IMR-90 (cell line): Measurements from ENCODE around the gene OLFM4. TPM values are rescaled to one million over a fixed set of nuclear protein-coding genes. Genes with fewer than 3 reads are reported as not detected.

Experiments
- ATAC-seq: fragments of 200-7000 bp; cut with Tn5 transposase; 2 replicates; pipeline ENCODE4 v1.9.1; 2020; ENCODE audit warnings: low read depth, mild to moderate bottlenecking, moderate library complexity
- BruUV-seq: library from RNA; stranded (reverse); fragments of 400-500 nt; replicated peaks from 2 replicates; lab custom pipeline; 2021; lab: Mats Ljungman, UMichigan
- CTCF ChIA-PET: fragments of 300-600 bp; formaldehyde crosslinking; extraction: SDS; loops from one replicate; lab custom pipeline; 2021; ENCODE audit warnings: antibody characterized with exemption; lab: Yijun Ruan, JAX
- POLR2A ChIA-PET: fragments of 300-600 bp; sonication (Branson Sonifier 250); formaldehyde crosslinking; loops from one replicate; lab custom pipeline; 2022; ENCODE audit warnings: antibody characterized with exemption; ENCODE audit not compliant: unreplicated experiment; lab: Charles Lee
- DNase-seq: peaks from one replicate; pipeline ENCODE4 v3.0.0; 2013
- H2AFZ ChIP-seq: replicated peaks from 2 replicates; pipeline ENCODE3; 2013; ENCODE audit warnings: low read length, mild to moderate bottlenecking; ENCODE audit not compliant: poor library complexity
- H2AK5ac ChIP-seq: 2 replicates; pipeline ENCODE4 v1.6.1; 2013; ENCODE audit warnings: low read depth, low read length, inconsistent platforms
- H2AK9ac ChIP-seq: replicated peaks from 2 replicates; pipeline ENCODE3; 2013; ENCODE audit warnings: mild to moderate bottlenecking, low read depth, low read length, moderate library complexity; ENCODE audit not compliant: poor library complexity
- H2BK120ac ChIP-seq: 2 replicates; pipeline ENCODE4 v1.6.1; 2013; ENCODE audit warnings: low read depth, low read length, inconsistent platforms
- H2BK15ac ChIP-seq: 3 replicates; pipeline ENCODE4 v1.6.1; 2013; ENCODE audit warnings: low read depth, low read length, inconsistent platforms
- H2BK20ac ChIP-seq: 2 replicates; pipeline ENCODE4 v1.6.1; 2013; ENCODE audit warnings: low read depth, mild to moderate bottlenecking, inconsistent platforms, low read length, moderate library complexity
- H2BK5ac ChIP-seq: 2 replicates; pipeline ENCODE4 v1.6.1; 2013; ENCODE audit warnings: mild to moderate bottlenecking, low read depth, low read length, inconsistent platforms; ENCODE audit not compliant: poor library complexity, severe bottlenecking
- H3K14ac ChIP-seq: replicated peaks from 2 replicates; pipeline ENCODE4 v1.6.1; 2013; ENCODE audit warnings: low read depth, low read length, inconsistent platforms
- H3K18ac ChIP-seq: 2 replicates; pipeline ENCODE4 v1.6.1; 2013; ENCODE audit warnings: low read depth, low read length, control low read depth
- H3K23ac ChIP-seq: 2 replicates; pipeline ENCODE4 v1.6.1; 2013; ENCODE audit warnings: low read depth, low read length, inconsistent platforms
- H3K27ac ChIP-seq: 2 replicates; pipeline ENCODE4 v1.5.1; 2013; ENCODE audit warnings: mild to moderate bottlenecking, control low read depth, low read length; ENCODE audit not compliant: insufficient read depth
- H3K27me3 ChIP-seq: 2 replicates; pipeline ENCODE4 v1.6.1; 2013; ENCODE audit warnings: low read length; ENCODE audit not compliant: control insufficient read depth, insufficient read depth
- H3K36me3 ChIP-seq: 2 replicates; pipeline ENCODE4 v1.6.1; 2013; ENCODE audit warnings: low read length, mixed read lengths; ENCODE audit not compliant: control insufficient read depth, insufficient read depth
- H3K4ac ChIP-seq: 2 replicates; pipeline ENCODE4 v1.6.1; 2013; ENCODE audit warnings: low read depth, low read length, inconsistent platforms
- H3K4me1 ChIP-seq: 2 replicates; pipeline ENCODE4 v1.6.1; 2013; ENCODE audit warnings: low read length, mixed read lengths; ENCODE audit not compliant: control insufficient read depth, insufficient read depth
- H3K4me2 ChIP-seq: 2 replicates; pipeline ENCODE4 v1.6.1; 2013; ENCODE audit warnings: low read depth, mild to moderate bottlenecking, control low read depth, low read length, moderate library complexity
- H3K4me3 ChIP-seq: 2 replicates; pipeline ENCODE4 v1.5.1; 2013; ENCODE audit warnings: low read depth, mild to moderate bottlenecking, control low read depth, low read length, moderate library complexity; ENCODE audit not compliant: insufficient read depth
- H3K56ac ChIP-seq: 2 replicates; pipeline ENCODE4 v1.6.1; 2013; ENCODE audit warnings: low read length, inconsistent platforms; ENCODE audit not compliant: insufficient read depth; ENCODE audit errors: extremely low read depth
- H3K79me1 ChIP-seq, 2 experiments: 2 replicates each; pipeline ENCODE4 v1.6.1; 2013; ENCODE audit warnings: low read length in 2 of 2, inconsistent platforms in 1 of 2, low read depth in 1 of 2
- H3K9ac ChIP-seq: 2 replicates; pipeline ENCODE4 v1.6.1; 2013; ENCODE audit warnings: low read depth, low read length, control low read depth
- H3K9me1 ChIP-seq: 2 replicates; pipeline ENCODE4 v1.6.1; 2013; ENCODE audit warnings: low read length, inconsistent platforms; ENCODE audit not compliant: insufficient read depth
- H3K9me3 ChIP-seq: 2 replicates; pipeline ENCODE4 v1.6.1; 2013; ENCODE audit warnings: low read length; ENCODE audit not compliant: control insufficient read depth, insufficient read depth
- H4K20me1 ChIP-seq: 2 replicates; pipeline ENCODE4 v1.6.1; 2013; ENCODE audit warnings: low read length, inconsistent platforms; ENCODE audit not compliant: insufficient read depth
- H4K5ac ChIP-seq: 2 replicates; pipeline ENCODE4 v1.6.1; 2013; ENCODE audit warnings: mild to moderate bottlenecking, low read depth, low read length, control low read depth
- H4K8ac ChIP-seq, 2 experiments: 2 replicates each; pipeline ENCODE4 v1.6.1; 2013; ENCODE audit warnings: low read depth in 2 of 2, low read length in 2 of 2, control low read depth in 1 of 2, inconsistent platforms in 1 of 2
- H4K91ac ChIP-seq: 2 replicates; pipeline ENCODE4 v1.6.1; 2013; ENCODE audit warnings: low read depth, low read length, inconsistent platforms; ENCODE audit not compliant: insufficient read depth
- CEBPB ChIP-seq: IDR thresholded peaks from 2 replicates; pipeline ENCODE4 v1.6.1; 2012; ENCODE audit warnings: low read depth, low read length, improper control_type of control experiment
- NFE2L2 ChIP-seq: fragments of 150-350 bp; IDR thresholded peaks from 2 replicates; pipeline ENCODE4 v1.6.1; 2016; ENCODE audit warnings: low read depth, mild to moderate bottlenecking, low read length
- SMC3 ChIP-seq: fragments of 150-350 bp; IDR thresholded peaks from 2 replicates; pipeline ENCODE4 v1.6.1; 2016; ENCODE audit warnings: low read depth, mild to moderate bottlenecking, antibody characterized with exemption, low read length, moderate library complexity
- WGBS, 2 experiments: methylation state at CpG; one replicate each; pipeline versions ENCODE4 v1.1.5 to v1.1.7; 2013; ENCODE audit warnings: missing lambda C conversion rate in 2 of 2; ENCODE audit not compliant: insufficient read length in 1 of 2; ENCODE audit errors: extremely low coverage in 2 of 2; 5-methylcytosine and 5-hydroxymethylcytosine counted together
- dilution Hi-C: fragments of 300-500 bp; cut with HindIII; formaldehyde crosslinking; loops from one replicate; pipeline ENCODE4 v1.14.3; 2018; ENCODE audit warnings: low sequenced_read_pairs; ENCODE audit not compliant: unreplicated experiment
- in situ Hi-C: fragments of 300-500 bp; cut with MboI; formaldehyde crosslinking; loops from 3 replicates; pipeline ENCODE4 v1.14.3; 2019; ENCODE audit warnings: low sequenced_read_pairs, inconsistent platforms, mixed read lengths
- intact Hi-C: fragments of 100-400 bp; cut with micrococcal nuclease; formaldehyde crosslinking; loops from 2 replicates; pipeline ENCODE4 v1.10.0; 2022
- polyA plus RNA-seq, 3 experiments: library from polyadenylated mRNA; depleted of rRNA; stranded (reverse); fragments of >200 nt; gene quantifications; 2 replicates each; pipeline ENCODE4 v1.2.3, GENCODE V29; 2012; ENCODE audit warnings: low replicate concordance in 1 of 3
- total RNA-seq: library from RNA; depleted of rRNA; stranded (reverse); fragments of >200 nt; gene quantifications from 2 replicates; pipeline ENCODE4 v1.2.3, GENCODE V29; 2012
- TF ChIP-seq, protein P1 (sequence below): fragments of 150-350 bp; IDR thresholded peaks from 2 replicates; pipeline ENCODE4 v1.6.1; 2017; ENCODE audit warnings: mild to moderate bottlenecking, antibody characterized with exemption, low read length, low read depth

OLFM4 gene
- total and polyA plus RNA-seq, 2 of the 4 experiments (the other 2 are of a cell fraction): not detected

DNA sequence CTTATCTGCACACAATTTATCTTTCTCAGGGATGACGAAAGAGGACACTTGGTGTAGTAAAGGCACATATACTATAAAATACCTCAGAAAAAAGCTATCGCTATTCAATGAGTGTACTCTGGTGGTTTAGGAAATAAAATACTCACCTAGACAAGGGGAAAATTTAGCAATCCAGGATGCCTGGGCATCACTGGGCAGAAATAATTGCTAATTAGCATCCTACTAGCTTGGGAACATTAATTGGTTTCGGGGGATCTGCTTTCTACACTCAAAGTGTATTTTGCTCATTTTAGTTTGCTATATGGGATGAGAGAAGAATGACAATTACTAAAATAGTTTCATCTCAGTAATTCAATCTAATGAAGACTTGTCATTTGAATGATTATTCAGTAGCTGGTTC, 60.3 kb downstream of the OLFM4 start:
- in situ Hi-C loops (no loop called here), dilution Hi-C loops (no loop called here), intact Hi-C loops (no loop called here)
- Histone ChIP-seq H3K14ac (no peak overlapping the region), H3K18ac (no peak overlapping the region), H3K4me3 (no peak overlapping the region), H4K8ac (no peak overlapping the region), H3K79me1 (no peaks in the 10 kb centered on the region), H3K4me1 (no peaks in the 10 kb centered on the region), H2BK20ac (no peak overlapping the region), H3K36me3 (no peaks in the 10 kb centered on the region), H2BK5ac (no peak overlapping the region), H2BK120ac (no peak overlapping the region), H4K91ac (no peak overlapping the region), H3K4me2 (no peak overlapping the region), H2AFZ (no peak overlapping the region), H3K23ac (no peak overlapping the region), H3K27me3 (no peaks in the 10 kb centered on the region), H3K27ac (no peak overlapping the region), H3K9me1 (no peaks in the 10 kb centered on the region), H2AK9ac (no peak overlapping the region), H3K4ac (no peak overlapping the region), H3K56ac (no peak overlapping the region), H3K9ac (no peak overlapping the region), H2BK15ac (no peak overlapping the region), H3K9me3 (peaks cover 2% of the 10 kb centered on the region), H2AK5ac (no peak overlapping the region), H4K20me1 (no peaks in the 10 kb centered on the region), H4K5ac (no peak overlapping the region)
- WGBS, 2 experiments: no CpG with 5 or more reads among the region's 3 CpGs
- CTCF ChIA-PET: interaction anchor here (0.6 kb wide), 1 partner anchor 53 kb away, joined by 3 read pairs; no protein-coding TSS in a partner anchor
- no peak for TF ChIP-seq SMC3
- no peak for TF ChIP-seq NFE2L2
- TF ChIP-seq CEBPB: no peak
- TF ChIP-seq, protein P1, sequence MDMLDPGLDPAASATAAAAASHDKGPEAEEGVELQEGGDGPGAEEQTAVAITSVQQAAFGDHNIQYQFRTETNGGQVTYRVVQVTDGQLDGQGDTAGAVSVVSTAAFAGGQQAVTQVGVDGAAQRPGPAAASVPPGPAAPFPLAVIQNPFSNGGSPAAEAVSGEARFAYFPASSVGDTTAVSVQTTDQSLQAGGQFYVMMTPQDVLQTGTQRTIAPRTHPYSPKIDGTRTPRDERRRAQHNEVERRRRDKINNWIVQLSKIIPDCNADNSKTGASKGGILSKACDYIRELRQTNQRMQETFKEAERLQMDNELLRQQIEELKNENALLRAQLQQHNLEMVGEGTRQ: no peak
- POLR2A ChIA-PET: no interaction called here
- no TSS peak for BruUV-seq
- ATAC-seq (no peak), DNase-seq (no peak)
